ENCODE measurements around the gene HBB.
"Not testable (repeated sequence)": the region's sequence is repeated elsewhere in the genome, so short reads cannot be mapped to it uniquely, and the experiment has no call there.

Gene HBB

GRCh38 chr11:5226732-5227310 lies at the start of gene HBB:
HBB (minus strand) TSS chr11:5227071; CDS start chr11:5227021, 50 bp downstream.
- DNase-seq (ENCODE audit: low read depth, low spot score), result no peak

GRCh38 chr11:5275369-5276110 lies 48.7 kb upstream of the HBB start:
- no peak for DNase-seq (ENCODE audit: low read depth, low spot score)

- DNase-seq (ENCODE audit: low read depth, low spot score), result no peak
Measured at GRCh38 chr11:5274395-5274794, 47.5 kb upstream of the HBB start.

GRCh38 chr11:5272395-5273017 lies 45.6 kb upstream of the HBB start:
- DNase-seq (ENCODE audit: low read depth, low spot score), result no peak

GRCh38 chr11:5269715-5270147 lies 42.9 kb upstream of the HBB start, which contains the start of gene HBE1:
HBE1 (minus strand) TSS chr11:5269945; CDS start chr11:5269890, 55 bp downstream.
- DNase-seq (ENCODE audit: low read depth, low spot score), result no peak

- no peak for DNase-seq (ENCODE audit: low read depth, low spot score)
Measured at GRCh38 chr11:5267033-5267563, 40.2 kb upstream of the HBB start.

GRCh38 chr11:5266609-5267008 lies 39.7 kb upstream of the HBB start:
- no peak for DNase-seq (ENCODE audit: low read depth, low spot score)

- no peak for DNase-seq (ENCODE audit: low read depth, low spot score)
Measured at GRCh38 chr11:5265832-5266231, 39.0 kb upstream of the HBB start.

- DNase-seq (ENCODE audit: low read depth, low spot score), result no peak
Measured at GRCh38 chr11:5258543-5259262, 31.8 kb upstream of the HBB start.

- DNase-seq (ENCODE audit: low read depth, low spot score), result no peak
Measured at GRCh38 chr11:5257296-5257695, 30.4 kb upstream of the HBB start.

GRCh38 chr11:5254646-5255413 lies 28.0 kb upstream of the HBB start, which contains the start of gene HBG2:
HBG2 (minus strand) TSS chr11:5254781; CDS start chr11:5254728, 53 bp downstream.
- DNase-seq (ENCODE audit: low read depth, low spot score), result not testable (repeated sequence)

- DNase-seq (ENCODE audit: low read depth, low spot score), result not testable (repeated sequence)
Measured at GRCh38 chr11:5254023-5254422, 27.2 kb upstream of the HBB start.

GRCh38 chr11:5253440-5253839 lies 26.6 kb upstream of the HBB start:
- DNase-seq (ENCODE audit: low read depth, low spot score), result not testable (repeated sequence)

- DNase-seq (ENCODE audit: low read depth, low spot score), result no peak
Measured at GRCh38 chr11:5252919-5253265, 26.0 kb upstream of the HBB start.

GRCh38 chr11:5252192-5252918 lies 25.5 kb upstream of the HBB start:
- DNase-seq (ENCODE audit: low read depth, low spot score), result no peak

GRCh38 chr11:5251746-5252145 lies 24.9 kb upstream of the HBB start:
- DNase-seq (ENCODE audit: low read depth, low spot score), result no peak

- DNase-seq (ENCODE audit: low read depth, low spot score), result no peak
Measured at GRCh38 chr11:5250543-5251204, 23.8 kb upstream of the HBB start.

- not testable (repeated sequence) for DNase-seq (ENCODE audit: low read depth, low spot score)
Measured at GRCh38 chr11:5249807-5250396, 23.0 kb upstream of the HBB start, which contains the start of gene HBG1. HBG1 (minus strand) TSS chr11:5249857; CDS start chr11:5249804, 53 bp downstream.

GRCh38 chr11:5248498-5248897 lies 21.6 kb upstream of the HBB start:
- DNase-seq (ENCODE audit: low read depth, low spot score), result not testable (repeated sequence)

All from brain pericyte (primary cell).